GM19351 (cell line): ENCODE results near the gene TAC4.

Experiments
- ATAC-seq: cut with Tn5 transposase; IDR thresholded peaks from one replicate; pipeline ENCODE4 v1.9.1; 2021; ENCODE audit warnings: mild to moderate bottlenecking, moderate library complexity; ENCODE audit not compliant: unreplicated experiment

The TAC4 gene

DNA sequence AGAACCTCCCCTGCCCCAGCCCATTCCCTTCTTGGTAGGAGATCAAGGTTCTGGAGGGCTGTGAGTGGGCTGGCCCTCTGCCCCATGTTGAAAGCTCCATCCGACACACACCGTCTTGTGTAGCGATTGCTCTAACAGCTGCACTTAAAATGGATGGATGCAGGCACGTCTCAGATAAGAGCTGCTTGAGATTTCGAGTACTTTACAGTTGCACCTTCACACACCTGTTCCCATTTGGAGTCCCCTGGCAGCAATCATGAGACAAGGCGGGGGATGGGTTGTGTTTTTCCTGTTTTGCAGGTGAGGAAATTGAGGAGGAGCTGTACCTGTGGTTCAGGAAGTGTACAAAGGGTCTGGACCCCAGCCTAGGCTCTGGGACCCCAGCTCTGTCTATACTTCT lies 25.6 kb upstream of the TAC4 start:
- ATAC-seq: no peak

DNA sequence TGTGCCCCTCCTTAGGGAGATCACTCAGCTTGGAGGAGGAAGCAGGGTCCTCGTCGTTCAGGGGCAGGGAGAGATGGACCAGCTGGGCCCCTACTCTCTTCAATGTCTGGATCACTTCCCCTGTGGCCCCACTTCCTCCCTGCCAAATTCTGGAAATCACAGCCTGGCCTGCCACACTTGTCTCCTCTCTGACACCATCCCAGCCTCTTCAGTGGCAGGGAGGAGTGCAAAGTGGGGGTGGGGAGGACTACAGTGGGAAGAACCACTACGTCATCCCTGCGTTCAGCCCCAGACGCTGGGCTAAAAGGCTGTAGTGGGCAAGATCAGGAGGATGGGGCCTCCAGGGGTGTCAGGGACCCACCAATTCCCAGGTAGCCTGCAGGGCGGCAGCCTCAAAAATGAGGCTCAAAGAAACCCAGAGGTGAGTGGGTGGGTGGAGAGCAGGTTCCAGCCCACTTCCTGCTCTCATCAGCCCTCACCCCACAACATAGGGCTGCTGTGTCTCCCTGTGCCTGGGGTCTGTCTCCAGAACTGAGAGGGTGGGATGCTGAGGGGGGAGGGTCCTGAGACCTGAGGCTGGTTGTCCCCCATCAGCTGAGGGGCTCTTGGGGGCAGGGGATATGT lies 25.0 kb upstream of the TAC4 start:
- ATAC-seq: no peak

GRCh38 chr17:49871211-49871610 lies 23.3 kb upstream of the TAC4 start:
- ATAC-seq: no peak

- no peak for ATAC-seq
These were observed 22.4 kb upstream of the TAC4 start for GRCh38 chr17:49870298-49870697.

- ATAC-seq: no peak
These were observed 21.1 kb upstream of the TAC4 start for GRCh38 chr17:49869038-49869374.

DNA sequence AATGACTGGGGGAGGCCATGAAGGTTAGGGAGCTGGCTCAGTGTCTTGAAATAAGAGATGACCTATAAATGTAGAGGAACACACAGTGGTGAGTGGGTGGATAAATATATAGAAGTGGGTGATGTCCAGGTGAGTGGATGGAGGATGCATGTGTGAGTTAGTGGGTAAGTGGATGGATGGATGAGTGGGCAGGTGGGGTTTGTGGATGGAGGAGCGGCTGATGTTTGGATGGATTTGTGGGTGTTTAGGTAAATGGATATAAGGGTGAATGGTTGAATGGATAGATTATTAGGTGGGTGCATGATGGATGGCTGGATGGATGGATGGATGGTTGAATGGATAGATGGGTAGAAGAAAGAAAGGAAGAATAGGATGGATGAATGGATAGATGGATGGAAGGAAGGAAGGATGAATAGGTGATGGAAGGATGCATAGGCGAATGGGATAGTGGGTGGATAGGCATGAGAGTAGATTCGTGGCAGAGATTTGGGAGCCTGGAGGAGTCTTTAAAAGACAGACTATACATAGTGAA lies 19.1 kb upstream of the TAC4 start:
- ATAC-seq: no peak

DNA sequence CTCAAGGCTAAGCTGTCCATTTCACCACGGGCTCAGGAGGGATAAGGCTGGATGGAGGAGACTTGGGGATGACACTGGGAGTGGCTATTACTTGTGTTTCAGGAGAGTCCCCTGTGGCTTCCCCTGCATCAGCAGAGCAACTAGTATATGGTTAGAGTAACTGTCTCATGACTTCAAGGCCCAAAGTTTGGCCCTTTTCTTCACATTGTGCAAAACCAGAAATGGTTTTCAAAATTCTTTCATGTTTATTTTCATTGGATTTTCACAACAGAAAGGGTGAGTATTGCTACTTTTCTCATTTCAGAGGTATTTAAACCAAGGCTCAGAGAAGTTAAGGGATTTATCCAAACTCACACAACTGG lies 18.1 kb upstream of the TAC4 start:
- no peak for ATAC-seq

- no peak for ATAC-seq
These were observed 15.0 kb upstream of the TAC4 start for GRCh38 chr17:49862781-49863331.

DNA sequence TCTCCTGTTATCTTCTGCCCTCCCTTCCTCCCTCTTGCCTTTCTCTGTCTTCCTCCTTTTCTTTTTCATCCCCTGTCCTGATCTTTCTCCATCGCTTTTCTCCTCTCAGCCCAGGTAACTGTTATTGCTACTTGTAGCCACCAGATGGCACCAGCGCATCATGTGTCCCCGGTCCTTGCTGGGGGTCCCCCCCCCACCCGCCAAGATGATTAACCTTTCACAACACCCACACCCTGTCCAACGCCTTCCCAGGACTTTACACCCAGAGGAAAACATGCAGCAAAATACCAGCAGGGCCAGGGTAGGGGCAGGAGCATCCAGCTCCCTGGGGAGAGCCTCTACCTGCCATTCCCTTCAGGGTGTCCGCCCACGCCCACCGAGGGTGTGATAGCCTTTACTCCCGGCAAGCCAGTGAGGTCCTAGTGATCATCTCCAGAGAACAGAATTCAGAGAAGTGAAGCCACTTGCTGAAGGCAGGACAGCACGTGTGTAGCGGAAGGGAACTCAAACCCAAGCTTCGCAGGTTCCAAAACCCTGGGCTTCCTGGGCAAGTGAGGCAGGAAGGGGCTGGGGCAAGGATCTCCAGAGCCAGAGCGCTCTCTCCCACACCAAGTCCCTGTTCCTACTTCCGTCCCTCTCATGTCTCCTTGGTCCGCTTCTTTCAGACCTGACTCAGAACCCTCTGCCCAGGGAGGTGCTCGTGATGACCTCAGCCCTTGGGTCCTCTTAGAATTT lies 13.4 kb upstream of the TAC4 start:
- no peak for ATAC-seq

- no peak for ATAC-seq
These were observed 12.4 kb upstream of the TAC4 start for GRCh38 chr17:49859991-49860953.

- no peak for ATAC-seq
These were observed 10.9 kb upstream of the TAC4 start for GRCh38 chr17:49858796-49859195.

- ATAC-seq: no peak
These were observed 6.3 kb upstream of the TAC4 start for GRCh38 chr17:49854126-49854525.

DNA sequence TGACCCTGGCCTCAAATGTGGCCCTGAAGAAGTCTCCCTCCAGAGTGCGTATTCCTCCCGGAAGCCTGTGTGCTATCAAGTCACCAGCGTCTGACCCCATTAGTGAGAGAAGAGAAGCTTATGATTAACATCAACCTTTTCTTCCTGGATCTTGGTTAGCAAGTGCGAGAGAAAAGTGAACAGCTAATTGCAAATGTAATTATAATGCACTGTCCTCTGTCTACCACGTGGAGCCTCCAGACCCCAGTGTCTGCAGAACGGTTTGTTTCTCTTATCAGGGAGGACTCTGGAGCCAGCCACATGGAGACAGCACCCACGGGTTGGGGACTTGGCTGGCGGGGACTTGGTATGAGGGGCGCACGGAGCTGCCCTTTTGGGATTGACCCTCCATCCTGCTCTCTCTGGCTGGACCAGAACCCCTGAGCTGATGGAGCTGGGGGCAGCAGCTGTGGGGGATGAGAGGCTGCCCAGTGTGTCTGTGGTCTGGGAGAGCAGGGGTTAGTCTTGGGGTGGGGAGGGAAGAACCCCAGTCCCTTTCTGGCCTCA lies 5.7 kb upstream of the TAC4 start:
- no peak for ATAC-seq

DNA sequence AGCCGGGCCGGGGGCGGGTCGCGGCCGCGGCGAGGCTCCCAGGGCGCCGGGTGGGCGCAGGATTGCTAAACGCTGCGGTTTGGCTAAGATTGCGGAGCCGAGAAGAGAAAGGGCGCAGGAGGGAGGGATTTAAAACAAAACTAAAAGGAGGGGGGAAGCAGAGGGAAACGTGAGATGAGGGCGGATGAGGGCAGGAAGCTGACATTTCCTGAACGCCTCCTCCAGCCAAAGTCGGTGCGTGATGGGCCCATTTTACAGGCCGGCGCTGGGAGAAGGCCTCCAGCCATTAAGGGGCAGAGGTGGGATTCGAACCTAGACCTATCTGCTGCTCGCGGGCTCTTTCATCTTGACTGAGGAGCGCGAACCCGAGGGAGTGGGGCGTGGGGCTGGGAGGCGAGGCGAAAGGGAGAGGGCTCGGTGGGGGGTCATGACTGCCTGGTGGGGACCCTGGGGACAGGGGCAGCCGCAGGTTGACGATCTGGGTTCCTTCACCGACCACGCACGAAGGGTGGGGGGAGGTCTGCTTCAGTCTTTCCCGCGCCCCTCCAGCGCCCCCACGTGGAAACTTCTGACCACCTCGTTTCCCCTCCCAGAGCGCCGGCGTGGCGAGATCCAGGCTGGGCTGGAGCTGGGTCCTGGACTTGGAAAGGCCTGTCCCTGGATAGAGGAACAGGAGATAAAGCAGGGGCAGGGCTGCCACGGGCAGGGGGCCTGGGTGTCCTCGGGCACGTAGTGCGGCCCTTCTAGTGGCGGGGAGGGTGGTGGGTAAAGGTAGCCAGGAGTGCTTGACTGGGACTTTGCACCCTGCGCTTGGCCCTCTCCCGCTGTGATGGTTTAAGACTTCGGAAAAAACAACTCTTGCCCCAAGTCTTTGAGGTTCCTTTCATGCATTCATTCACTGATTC lies 3.8 kb upstream of the TAC4 start:
- no peak for ATAC-seq

DNA sequence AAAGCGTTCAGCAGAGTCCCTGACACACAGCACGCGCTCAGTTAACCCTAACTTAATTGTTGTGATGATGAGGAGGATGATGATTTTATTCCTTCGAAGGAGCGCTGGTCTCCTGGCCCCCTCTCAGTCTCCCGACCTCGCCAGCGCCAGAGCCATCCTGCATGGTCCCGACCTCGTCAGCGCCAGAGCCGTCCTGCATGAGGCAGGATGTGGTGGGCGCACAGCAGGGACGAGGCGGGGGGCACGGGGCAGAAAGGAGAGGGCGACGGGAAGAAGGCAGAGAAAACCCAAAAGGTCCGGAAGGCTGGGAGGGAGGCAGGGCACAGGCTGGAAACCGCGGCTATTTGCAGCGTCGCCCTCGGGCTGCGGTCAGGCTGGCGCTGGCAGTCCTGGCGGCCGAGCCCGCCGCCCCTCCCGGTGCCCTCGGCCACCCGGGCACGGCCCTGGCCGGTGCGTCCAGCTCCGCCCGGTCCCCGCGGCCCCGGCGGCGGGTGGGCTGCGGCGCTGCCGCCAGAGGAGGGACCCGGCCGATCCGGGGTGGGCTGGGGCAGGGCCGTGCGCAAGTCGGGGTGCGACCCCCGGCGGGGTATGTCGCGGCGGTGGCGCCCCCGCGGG lies 3.0 kb upstream of the TAC4 start:
- no peak for ATAC-seq

- no peak for ATAC-seq
These were observed 2.3 kb upstream of the TAC4 start for GRCh38 chr17:49850218-49850610.

- no peak for ATAC-seq
These were observed 870 bp upstream of the TAC4 start for GRCh38 chr17:49848739-49849138.

DNA sequence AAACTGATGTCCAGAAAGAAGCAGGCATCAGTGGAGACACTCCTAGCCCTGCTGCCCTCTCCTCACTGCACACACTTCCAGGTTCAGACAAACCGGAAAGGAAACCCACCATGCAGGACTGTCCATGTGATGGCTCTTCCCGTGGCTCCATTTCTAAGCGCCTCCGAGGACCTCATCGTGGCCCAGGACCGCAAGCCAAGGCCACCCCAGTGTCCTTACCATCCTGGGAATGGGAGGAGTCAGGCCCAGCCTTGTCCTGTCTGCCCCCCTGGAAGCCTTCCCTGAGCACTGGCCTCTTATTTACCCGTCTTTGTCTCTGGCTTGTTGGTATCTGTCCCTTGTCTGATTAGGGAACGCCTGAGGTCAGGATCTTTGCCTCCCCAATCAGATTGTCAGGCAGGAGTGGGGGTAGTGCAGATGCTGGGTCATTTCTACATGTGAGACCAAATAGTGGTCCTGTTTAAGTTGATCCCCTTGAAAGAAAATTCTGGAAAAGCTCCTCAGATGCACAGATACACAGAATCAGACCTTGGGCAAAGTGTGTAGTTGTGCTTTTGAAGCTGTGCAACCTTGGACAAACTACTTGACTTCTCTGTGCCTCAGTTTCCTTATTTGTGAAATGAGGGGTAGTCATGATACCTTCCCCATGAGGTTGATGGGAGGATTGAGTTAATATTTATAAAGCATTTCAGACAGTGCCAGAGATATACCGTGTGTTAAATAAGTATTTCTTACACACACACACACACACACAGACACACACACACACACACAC lies 744 bp downstream of the TAC4 start:
- ATAC-seq: no peak

GRCh38 chr17:49845321-49845720 lies 2.5 kb downstream of the TAC4 start:
- no peak for ATAC-seq
